GM12878 (cell line): ENCODE data around the gene RRAS. TPM values are rescaled to one million over a fixed set of nuclear protein-coding genes. Genes with fewer than 3 reads are reported as not detected.

Source experiments
- ATAC-seq: fragments of 200-7000 bp; cut with Tn5 transposase; 3 replicates; pipeline ENCODE4 v1.9.1; 2020; ENCODE audit warnings: mild to moderate bottlenecking, moderate library complexity
- BruUV-seq: library from RNA; stranded (reverse); fragments of 400-500 nt; replicated peaks from 2 replicates; lab custom pipeline; 2021; lab: Mats Ljungman, UMichigan
- CTCF ChIA-PET: fragments of 300-600 bp; sonication (Branson Sonifier 250); formaldehyde crosslinking; extraction: SDS; loops from one replicate; lab custom pipeline; 2021; ENCODE audit warnings: inconsistent platforms; lab: Yijun Ruan, JAX
- POLR2A ChIA-PET: fragments of 350-600 bp; formaldehyde crosslinking; extraction: SDS; loops from one replicate; lab custom pipeline; 2021; ENCODE audit warnings: inconsistent platforms; lab: Charles Lee
- RAD21 ChIA-PET: fragments of 300-600 bp; sonication (Branson Sonifier 250); formaldehyde crosslinking; loops from one replicate; lab custom pipeline; 2023; ENCODE audit warnings: antibody characterized with exemption; ENCODE audit not compliant: unreplicated experiment; lab: Charles Lee
- SMC1A ChIA-PET: fragments of 300-600 bp; sonication (Branson Sonifier 250); formaldehyde crosslinking; loops from one replicate; lab custom pipeline; 2023; ENCODE audit not compliant: unreplicated experiment, uncharacterized antibody; lab: Charles Lee
- DNase-seq: peaks from one replicate; pipeline ENCODE4 v3.0.0-alpha.2; 2011; ENCODE audit warnings: low read depth, low spot score
- FAIRE-seq: peaks from 3 replicates; lab custom pipeline; 2011; peaks lifted over from hg19 to GRCh38; lab: Jason Lieb, UNC
- H2AFZ ChIP-seq: 2 replicates; pipeline ENCODE4 v1.6.0; 2011; ENCODE audit warnings: low read depth, low read length, control low read depth; ENCODE audit not compliant: control insufficient read depth
- H3K27ac ChIP-seq: 2 replicates; pipeline ENCODE4 v1.5.1; 2011; ENCODE audit warnings: control low read depth; ENCODE audit not compliant: control insufficient read depth, insufficient read depth
- H3K27me3 ChIP-seq, 2 experiments: replicated peaks in 1 of 2; 2 replicates each; pipeline versions ENCODE4 v1.6.0 to v1.6.1; 2011; ENCODE audit warnings: low read length in 1 of 2; ENCODE audit not compliant: control insufficient read depth in 2 of 2, insufficient read depth in 2 of 2
- H3K36me3 ChIP-seq, 2 experiments: 2 replicates each; pipeline ENCODE4 v1.5.1; 2011; ENCODE audit warnings: low read length in 1 of 2; ENCODE audit not compliant: control insufficient read depth in 2 of 2, insufficient read depth in 2 of 2
- H3K4me1 ChIP-seq: 2 replicates; pipeline ENCODE4 v1.6.1; 2011; ENCODE audit warnings: mild to moderate bottlenecking, low read length, moderate library complexity, mixed read lengths; ENCODE audit not compliant: control insufficient read depth, insufficient read depth
- H3K4me2 ChIP-seq: 2 replicates; pipeline ENCODE4 v1.6.0; 2011; ENCODE audit warnings: control low read depth; ENCODE audit not compliant: control insufficient read depth, insufficient read depth
- H3K4me3 ChIP-seq: fragments of 200-600 bp; sonication (generic); 2 replicates; pipeline ENCODE4 v1.5.1; 2016
- H3K79me2 ChIP-seq: 2 replicates; pipeline ENCODE4 v1.6.0; 2011; ENCODE audit warnings: low read length; ENCODE audit not compliant: control insufficient read depth, insufficient read depth
- H3K9ac ChIP-seq: 2 replicates; pipeline ENCODE4 v1.8.0; 2011; ENCODE audit warnings: low read length, control low read depth, mixed read lengths; ENCODE audit not compliant: control insufficient read depth, insufficient read depth
- H3K9me3 ChIP-seq: replicated peaks from 3 replicates; pipeline ENCODE4 v1.5.1; 2011; ENCODE audit warnings: mild to moderate bottlenecking, low read length; ENCODE audit not compliant: control insufficient read depth, insufficient read depth
- H4K20me1 ChIP-seq: 2 replicates; pipeline ENCODE4 v1.6.0; 2011; ENCODE audit not compliant: control insufficient read depth, insufficient read depth
- CBX5 ChIP-seq: sonication (generic); IDR thresholded peaks from 2 replicates; pipeline ENCODE4 v1.6.1; 2016; ENCODE audit warnings: low read depth, moderate library complexity, mild to moderate bottlenecking, inconsistent platforms
- CREM ChIP-seq: IDR thresholded peaks from 2 replicates; pipeline ENCODE4 v1.6.1; 2014; ENCODE audit warnings: antibody characterized with exemption, low read depth
- EP300 ChIP-seq, 2 experiments: fragments of 150-350 bp in 1 of 2; IDR thresholded peaks; 2 replicates each; pipeline ENCODE4 v1.6.1; 2011 to 2012; ENCODE audit warnings: low read depth in 2 of 2, low read length in 2 of 2, borderline replicate concordance in 1 of 2, improper control_type of control experiment in 1 of 2, inconsistent platforms in 1 of 2; ENCODE audit not compliant: control insufficient read depth in 1 of 2
- HDGF ChIP-seq: fragments of 450-650 bp; IDR thresholded peaks from 2 replicates; pipeline ENCODE4 v1.6.1; 2016; ENCODE audit warnings: antibody characterized with exemption
- KLF5 ChIP-seq: fragments of 450-650 bp; IDR thresholded peaks from 2 replicates; pipeline ENCODE4 v1.6.1; 2014; ENCODE audit warnings: mild to moderate bottlenecking; ENCODE audit not compliant: partially characterized antibody
- MXI1 ChIP-seq: fragments of 150-350 bp; IDR thresholded peaks from 2 replicates; pipeline ENCODE4 v1.6.1; 2011; ENCODE audit warnings: low read depth, mild to moderate bottlenecking, inconsistent platforms, low read length, improper control_type of control experiment
- NFYB ChIP-seq: IDR thresholded peaks from 2 replicates; pipeline ENCODE4 v1.6.1; 2011; ENCODE audit warnings: low read depth, mild to moderate bottlenecking, low read length, improper control_type of control experiment, moderate library complexity; ENCODE audit not compliant: insufficient read depth
- RBBP5 ChIP-seq: fragments of 200-600 bp; sonication (generic); conservative IDR thresholded peaks from 2 replicates; pipeline ENCODE4 v1.6.1; 2016
- SREBF2 ChIP-seq: IDR thresholded peaks from 2 replicates; pipeline ENCODE4 v1.6.1; 2012; ENCODE audit warnings: mild to moderate bottlenecking, low read length
- SUPT20H ChIP-seq: IDR thresholded peaks from 2 replicates; pipeline ENCODE4 v1.6.1; 2011; ENCODE audit warnings: low read depth, mild to moderate bottlenecking, low read length, moderate library complexity, borderline replicate concordance; ENCODE audit not compliant: control insufficient read depth
- WRNIP1 ChIP-seq: IDR thresholded peaks from 2 replicates; pipeline ENCODE4 v1.6.1; 2011; ENCODE audit warnings: low read depth, low read length, improper control_type of control experiment, borderline replicate concordance
- YY1 ChIP-seq: IDR thresholded peaks from 2 replicates; pipeline ENCODE4 v1.6.1; 2011; ENCODE audit warnings: low read depth, mild to moderate bottlenecking, low read length
- ZNF687 ChIP-seq: fragments of 450-650 bp; IDR thresholded peaks from 2 replicates; pipeline ENCODE4 v1.6.1; 2017; ENCODE audit warnings: mild to moderate bottlenecking, moderate library complexity
- ZZZ3 ChIP-seq: IDR thresholded peaks from 2 replicates; pipeline ENCODE4 v1.6.1; 2011; ENCODE audit warnings: low read depth; ENCODE audit not compliant: control insufficient read depth, insufficient read length
- whole genome bisulfite sequencing: methylation state at CpG from one replicate; pipeline ENCODE4 v1.1.6; 2016; ENCODE audit warnings: low lambda C conversion rate; ENCODE audit not compliant: insufficient replicate concordance, insufficient coverage; ENCODE audit errors: missing lambda C conversion rate; 5-methylcytosine and 5-hydroxymethylcytosine counted together
- in situ Hi-C: fragments of 300-500 bp; cut with MboI; formaldehyde crosslinking; loops from 9 replicates; pipeline ENCODE4 v1.14.3; 2018; ENCODE audit warnings: mixed read lengths
- intact Hi-C: fragments of 100-400 bp; cut with micrococcal nuclease; formaldehyde crosslinking; loops from one replicate; pipeline ENCODE4 v1.14.2; 2022; ENCODE audit not compliant: unreplicated experiment
- polyA plus RNA-seq, 11 experiments: library from polyadenylated mRNA; depleted of rRNA in 4 of 11; unstranded in 6 of 11; stranded (reverse) in 5 of 11; fragments of >200 nt; fragmentation: Nextera tagmentation in 4 of 11; fragmentation: Illumina TruSeq in 1 of 11; extraction: Ambion mirVana in 4 of 11; extraction: Trizol in 1 of 11; gene quantifications; 1 replicate in 1 of 11; 2 replicates in 10 of 11; pipeline versions ENCODE4 v1.2.1 to v1.2.3, GENCODE V29; 2011 to 2016; ENCODE audit warnings: inconsistent platforms in 2 of 11, missing spikeins in 2 of 11, low read depth in 1 of 11
- total RNA-seq, 4 experiments: library from RNA; depleted of rRNA in 3 of 4; stranded (reverse); fragments of >200 nt in 3 of 4; fragmentation: Illumina TruSeq in 1 of 4; extraction: Trizol in 1 of 4; gene quantifications; 2 replicates each; pipeline versions ENCODE4 v1.2.1 to v1.2.3, GENCODE V29; 2013 to 2021
- TF ChIP-seq, protein P1 (sequence below): IDR thresholded peaks from 2 replicates; pipeline ENCODE4 v1.6.1; 2011; ENCODE audit warnings: borderline replicate concordance, low read depth, mild to moderate bottlenecking, moderate library complexity, low read length; ENCODE audit not compliant: insufficient read depth, poor library complexity, severe bottlenecking
- TF ChIP-seq, protein P2 (sequence below): fragments of 450-650 bp; IDR thresholded peaks from 2 replicates; pipeline ENCODE4 v1.6.1; 2016; ENCODE audit warnings: mild to moderate bottlenecking
- TF ChIP-seq, protein P3 (sequence below): fragments of 450-650 bp; IDR thresholded peaks from 2 replicates; pipeline ENCODE4 v1.6.1; 2017; ENCODE audit warnings: low read depth, mild to moderate bottlenecking, moderate library complexity

RRAS gene
- total and polyA plus RNA-seq, 10 of the 15 experiments (the other 5 are each of a cell fraction or from before 2014, with no cell fraction given), result 0.24 to 5.8 (median 1.8) TPM

DNA sequence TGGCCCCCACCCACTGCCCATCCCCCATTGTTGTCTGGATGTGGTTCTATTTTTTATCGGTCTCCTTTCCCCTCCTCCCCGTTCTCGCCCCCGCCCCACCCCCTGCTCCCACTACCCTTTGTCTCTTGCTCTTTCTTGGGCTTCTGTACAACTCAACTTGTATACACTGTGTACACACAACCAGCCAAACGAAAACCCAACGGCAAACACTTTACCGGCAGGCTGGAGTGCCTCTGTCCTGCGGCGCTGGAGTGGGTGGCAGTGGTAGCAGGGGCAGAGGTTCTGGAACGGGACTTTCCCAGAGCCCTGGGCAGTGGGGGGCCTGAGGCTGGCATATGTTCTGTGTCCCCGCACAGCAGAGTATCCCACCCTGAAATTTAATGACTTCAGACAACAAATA lies 13.7 kb downstream of the RRAS start:
- CTCF ChIA-PET, result no interaction called here
- SMC1A ChIA-PET, result no interaction called here
- Histone ChIP-seq H3K4me3 (no peak overlapping the region), H3K27me3 (no peaks in the 10 kb centered on the region), H3K9ac (no peak overlapping the region), H3K36me3 (peaks cover 8 to 10% of the 10 kb centered on the region in 2 experiments; a peak in 3 of 4 replicates), H4K20me1 (no peaks in the 10 kb centered on the region), H2AFZ (no peak overlapping the region), H3K4me1 (no peaks in the 10 kb centered on the region), H3K27ac (no peak overlapping the region), H3K9me3 (no peaks in the 10 kb centered on the region), H3K79me2 (no peaks in the 10 kb centered on the region), H3K4me2 (no peak overlapping the region)
- BruUV-seq, result no TSS peak
- no peak for FAIRE-seq
- no peak for DNase-seq
- POLR2A ChIA-PET, result no interaction called here
- in situ Hi-C loops, result no loop called here
- no peak for ATAC-seq
- RAD21 ChIA-PET, result no interaction called here
- intact Hi-C loops, result no loop called here
- 100% methylated on average over 7 of the region's 11 CpGs for WGBS
- no peak for TF ChIP-seq ZZZ3
- no peak for TF ChIP-seq ZNF687
- TF ChIP-seq, protein P1, sequence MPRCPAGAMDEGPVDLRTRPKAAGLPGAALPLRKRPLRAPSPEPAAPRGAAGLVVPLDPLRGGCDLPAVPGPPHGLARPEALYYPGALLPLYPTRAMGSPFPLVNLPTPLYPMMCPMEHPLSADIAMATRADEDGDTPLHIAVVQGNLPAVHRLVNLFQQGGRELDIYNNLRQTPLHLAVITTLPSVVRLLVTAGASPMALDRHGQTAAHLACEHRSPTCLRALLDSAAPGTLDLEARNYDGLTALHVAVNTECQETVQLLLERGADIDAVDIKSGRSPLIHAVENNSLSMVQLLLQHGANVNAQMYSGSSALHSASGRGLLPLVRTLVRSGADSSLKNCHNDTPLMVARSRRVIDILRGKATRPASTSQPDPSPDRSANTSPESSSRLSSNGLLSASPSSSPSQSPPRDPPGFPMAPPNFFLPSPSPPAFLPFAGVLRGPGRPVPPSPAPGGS, result no peak
- TF ChIP-seq NFYB, result no peak
- no peak for TF ChIP-seq YY1
- no peak for TF ChIP-seq CREM
- no peak for TF ChIP-seq CBX5
- TF ChIP-seq HDGF, result no peak
- no peak for TF ChIP-seq SUPT20H
- TF ChIP-seq, protein P2, sequence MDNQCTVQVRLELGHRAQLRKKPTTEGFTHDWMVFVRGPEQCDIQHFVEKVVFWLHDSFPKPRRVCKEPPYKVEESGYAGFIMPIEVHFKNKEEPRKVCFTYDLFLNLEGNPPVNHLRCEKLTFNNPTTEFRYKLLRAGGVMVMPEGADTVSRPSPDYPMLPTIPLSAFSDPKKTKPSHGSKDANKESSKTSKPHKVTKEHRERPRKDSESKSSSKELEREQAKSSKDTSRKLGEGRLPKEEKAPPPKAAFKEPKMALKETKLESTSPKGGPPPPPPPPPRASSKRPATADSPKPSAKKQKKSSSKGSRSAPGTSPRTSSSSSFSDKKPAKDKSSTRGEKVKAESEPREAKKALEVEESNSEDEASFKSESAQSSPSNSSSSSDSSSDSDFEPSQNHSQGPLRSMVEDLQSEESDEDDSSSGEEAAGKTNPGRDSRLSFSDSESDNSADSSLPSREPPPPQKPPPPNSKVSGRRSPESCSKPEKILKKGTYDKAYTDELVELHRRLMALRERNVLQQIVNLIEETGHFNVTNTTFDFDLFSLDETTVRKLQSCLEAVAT, result no peak
- TF ChIP-seq SREBF2, result no peak
- TF ChIP-seq EP300 (IDR thresholded peaks at IDR 0.05; ENCODE audit: borderline replicate concordance in 1 of 2, control insufficient read depth in 1 of 2, low read depth in 2 of 2, low read length in 2 of 2), result no peak
- no peak for TF ChIP-seq RBBP5
- no peak for TF ChIP-seq MXI1
- no peak for TF ChIP-seq KLF5
- TF ChIP-seq WRNIP1, result no peak
- TF ChIP-seq, protein P3, sequence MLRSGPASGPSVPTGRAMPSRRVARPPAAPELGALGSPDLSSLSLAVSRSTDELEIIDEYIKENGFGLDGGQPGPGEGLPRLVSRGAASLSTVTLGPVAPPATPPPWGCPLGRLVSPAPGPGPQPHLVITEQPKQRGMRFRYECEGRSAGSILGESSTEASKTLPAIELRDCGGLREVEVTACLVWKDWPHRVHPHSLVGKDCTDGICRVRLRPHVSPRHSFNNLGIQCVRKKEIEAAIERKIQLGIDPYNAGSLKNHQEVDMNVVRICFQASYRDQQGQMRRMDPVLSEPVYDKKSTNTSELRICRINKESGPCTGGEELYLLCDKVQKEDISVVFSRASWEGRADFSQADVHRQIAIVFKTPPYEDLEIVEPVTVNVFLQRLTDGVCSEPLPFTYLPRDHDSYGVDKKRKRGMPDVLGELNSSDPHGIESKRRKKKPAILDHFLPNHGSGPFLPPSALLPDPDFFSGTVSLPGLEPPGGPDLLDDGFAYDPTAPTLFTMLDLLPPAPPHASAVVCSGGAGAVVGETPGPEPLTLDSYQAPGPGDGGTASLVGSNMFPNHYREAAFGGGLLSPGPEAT, result no peak
